SK-N-SH treated with all-trans-retinoic acid at 6 μM for 48 hours (cell line): Measurements from ENCODE around the gene PRUNE2.

Experiments used
- PATZ1 ChIP-seq: fragments of 250-450 bp; sonication (Bioruptor Pico); IDR thresholded peaks from 2 replicates; pipeline ENCODE4 v1.8.0; 2020; ENCODE audit warnings: mild to moderate bottlenecking, moderate library complexity, borderline replicate concordance
- RARB ChIP-seq: fragments of 250-450 bp; sonication (Bioruptor Pico); IDR thresholded peaks from 2 replicates; pipeline ENCODE4 v1.8.0; 2021; ENCODE audit warnings: mild to moderate bottlenecking, moderate library complexity
- TCF4 ChIP-seq: fragments of 250-450 bp; sonication (Bioruptor Pico); IDR thresholded peaks from 2 replicates; pipeline ENCODE4 v1.8.0; 2021; ENCODE audit warnings: mild to moderate bottlenecking, moderate library complexity, borderline replicate concordance

GRCh38 chr9:76859860-76860259, 46.1 kb downstream of the PRUNE2 start:
- TF ChIP-seq TCF4 (CRISPR knock-in tag), result no peak
- TF ChIP-seq PATZ1, result no peak
- no peak for TF ChIP-seq RARB (CRISPR knock-in tag)
